Activated CD8-positive, alpha-beta memory T cell treated with anti-CD3 and anti-CD28 coated beads, Interleukin-2, amount 50 U/mL, for 48 hours (primary cell): ENCODE measurements around the gene GOLPH3.
"Not testable (repeated sequence)": the region's sequence is repeated elsewhere in the genome, so short reads cannot be mapped to it uniquely, and the experiment has no call there.

Experiments
- DNase-seq: peaks from one replicate; pipeline ENCODE4 v3.0.0-alpha.2; 2020

GOLPH3 gene

GRCh38 chr5:32132757-32133156 is 41.4 kb downstream of the GOLPH3 start:
- no peak for DNase-seq

- no peak for DNase-seq
Measured at GRCh38 chr5:32131604-32132003, 42.5 kb downstream of the GOLPH3 start.

GRCh38 chr5:32130865-32131264 is 43.3 kb downstream of the GOLPH3 start:
- DNase-seq, result no peak

- DNase-seq, result no peak
Measured at GRCh38 chr5:32129074-32129598, 45.0 kb downstream of the GOLPH3 start.

GRCh38 chr5:32127711-32128110 is 46.4 kb downstream of the GOLPH3 start:
- no peak for DNase-seq

GRCh38 chr5:32126691-32127090 is 47.4 kb downstream of the GOLPH3 start:
- DNase-seq, result no peak

GRCh38 chr5:32123889-32124676 is 50.0 kb downstream of the GOLPH3 start:
- DNase-seq, result no peak

- DNase-seq, result no peak
Measured at GRCh38 chr5:32123058-32123805, 50.9 kb downstream of the GOLPH3 start.

GRCh38 chr5:32118922-32119321 is 55.2 kb downstream of the GOLPH3 start:
- not testable (repeated sequence) for DNase-seq

GRCh38 chr5:32116574-32117313 is 57.4 kb downstream of the GOLPH3 start:
- DNase-seq, result no peak

- DNase-seq, result no peak
Measured at GRCh38 chr5:32115985-32116384, 58.1 kb downstream of the GOLPH3 start.

GRCh38 chr5:32110111-32110696 is 63.9 kb downstream of the GOLPH3 start:
- DNase-seq, result no peak

- DNase-seq, result no peak
Measured at GRCh38 chr5:32109236-32109635, 64.9 kb downstream of the GOLPH3 start.

- no peak for DNase-seq
Measured at GRCh38 chr5:32108167-32108566, 66.0 kb downstream of the GOLPH3 start.

GRCh38 chr5:32107291-32107690 is 66.8 kb downstream of the GOLPH3 start:
- DNase-seq, result no peak

GRCh38 chr5:32103521-32103920 is 70.6 kb downstream of the GOLPH3 start:
- DNase-seq, result no peak

- no peak for DNase-seq
Measured at GRCh38 chr5:32102254-32102986, 71.7 kb downstream of the GOLPH3 start.

- DNase-seq, result no peak
Measured at GRCh38 chr5:32100691-32101302, 73.3 kb downstream of the GOLPH3 start.

GRCh38 chr5:32100230-32100629 is 73.9 kb downstream of the GOLPH3 start:
- no peak for DNase-seq

- no peak for DNase-seq
Measured at GRCh38 chr5:32099486-32100035, 74.6 kb downstream of the GOLPH3 start.

GRCh38 chr5:32098890-32099310 is 75.2 kb downstream of the GOLPH3 start:
- no peak for DNase-seq
